GM19438 (cell line): ENCODE measurements around the gene NTNG2.

Experiments used
- ATAC-seq: cut with Tn5 transposase; IDR thresholded peaks from one replicate; pipeline ENCODE4 v1.9.1; 2021; ENCODE audit warnings: low read depth; ENCODE audit not compliant: unreplicated experiment

The NTNG2 gene

GRCh38 chr9:132168347-132168746 is 6.5 kb downstream of the NTNG2 start:
- no peak for ATAC-seq

- no peak for ATAC-seq
Measured at GRCh38 chr9:132168851-132169250, 7.0 kb downstream of the NTNG2 start.

GRCh38 chr9:132169672-132170392 is 8.0 kb downstream of the NTNG2 start:
- no peak for ATAC-seq

GRCh38 chr9:132171702-132172101 is 9.8 kb downstream of the NTNG2 start:
- ATAC-seq: no peak

GRCh38 chr9:132172185-132172584 is 10.3 kb downstream of the NTNG2 start:
- ATAC-seq: no peak

- ATAC-seq: no peak
Measured at GRCh38 chr9:132175431-132175830, 13.6 kb downstream of the NTNG2 start.

- no peak for ATAC-seq
Measured at GRCh38 chr9:132176338-132176737, 14.5 kb downstream of the NTNG2 start.

- ATAC-seq: no peak
Measured at GRCh38 chr9:132181796-132182313, 20.0 kb downstream of the NTNG2 start.

- ATAC-seq: no peak
Measured at GRCh38 chr9:132182314-132183091, 20.6 kb downstream of the NTNG2 start.

- ATAC-seq: no peak
Measured at GRCh38 chr9:132183134-132183533, 21.3 kb downstream of the NTNG2 start.

GRCh38 chr9:132183715-132184114 is 21.9 kb downstream of the NTNG2 start:
- no peak for ATAC-seq

GRCh38 chr9:132184124-132184523 is 22.3 kb downstream of the NTNG2 start:
- no peak for ATAC-seq

- no peak for ATAC-seq
Measured at GRCh38 chr9:132185073-132186009, 23.5 kb downstream of the NTNG2 start.

- no peak for ATAC-seq
Measured at GRCh38 chr9:132187121-132187620, 25.3 kb downstream of the NTNG2 start.

- ATAC-seq: no peak
Measured at GRCh38 chr9:132190966-132191365, 29.1 kb downstream of the NTNG2 start.

- no peak for ATAC-seq
Measured at GRCh38 chr9:132192728-132193127, 30.9 kb downstream of the NTNG2 start.

- no peak for ATAC-seq
Measured at GRCh38 chr9:132193227-132194124, 31.6 kb downstream of the NTNG2 start.

- no peak for ATAC-seq
Measured at GRCh38 chr9:132194508-132194907, 32.6 kb downstream of the NTNG2 start.

- ATAC-seq: no peak
Measured at GRCh38 chr9:132197315-132197714, 35.5 kb downstream of the NTNG2 start.
